Jurkat, Clone E6-1 (cell line): Measurements from ENCODE around the gene MIDN.

Experiments
- DNase-seq: peaks from one replicate; pipeline ENCODE4 v3.0.0-alpha.2; 2011; ENCODE audit warnings: low read depth, low spot score
- H3K4me3 ChIP-seq: 2 replicates; pipeline ENCODE4 v1.5.1; 2011; ENCODE audit warnings: mild to moderate bottlenecking, low read length, control low read depth, moderate library complexity

Gene MIDN

GRCh38 chr19:1286487-1287353 is 38.3 kb downstream of the MIDN start:
- H3K4me3 ChIP-seq, result no peak overlapping the region

GRCh38 chr19:1287354-1288225 is 39.2 kb downstream of the MIDN start:
- H3K4me3 ChIP-seq, result no peak overlapping the region
- DNase-seq, result no peak

More at GRCh38 chr19:1286487-1287353, 38.3 kb downstream of the MIDN start:
- no peak for DNase-seq

- DNase-seq, result no peak
- no peak overlapping the region for H3K4me3 ChIP-seq
Measured at GRCh38 chr19:1288226-1288612, 39.8 kb downstream of the MIDN start.

- no peak for DNase-seq
Measured at GRCh38 chr19:1288833-1289685, 40.7 kb downstream of the MIDN start.

GRCh38 chr19:1289686-1290025 is 41.3 kb downstream of the MIDN start:
- DNase-seq, result no peak
- H3K4me3 ChIP-seq, result no peak overlapping the region

More at GRCh38 chr19:1288833-1289685, 40.7 kb downstream of the MIDN start:
- no peak overlapping the region for H3K4me3 ChIP-seq

GRCh38 chr19:1290196-1290702 is 41.9 kb downstream of the MIDN start:
- H3K4me3 ChIP-seq, result no peak overlapping the region

GRCh38 chr19:1290703-1291651 is 42.6 kb downstream of the MIDN start:
- H3K4me3 ChIP-seq, result no peak overlapping the region
- no peak for DNase-seq

More at GRCh38 chr19:1290196-1290702, 41.9 kb downstream of the MIDN start:
- no peak for DNase-seq

GRCh38 chr19:1291761-1292418 is 43.5 kb downstream of the MIDN start:
- no peak for DNase-seq
- no peak overlapping the region for H3K4me3 ChIP-seq

- no peak for DNase-seq
- H3K4me3 ChIP-seq, result no peak overlapping the region
Measured at GRCh38 chr19:1292419-1293151, 44.2 kb downstream of the MIDN start.

- DNase-seq, result no peak
- no peak overlapping the region for H3K4me3 ChIP-seq
Measured at GRCh38 chr19:1293782-1294604, 45.6 kb downstream of the MIDN start.

GRCh38 chr19:1294688-1295087 is 46.3 kb downstream of the MIDN start:
- no peak overlapping the region for H3K4me3 ChIP-seq
- DNase-seq, result no peak

- DNase-seq, result no peak
- H3K4me3 ChIP-seq, result no peak overlapping the region
Measured at GRCh38 chr19:1295169-1296012, 47.0 kb downstream of the MIDN start.

GRCh38 chr19:1296078-1296477 is 47.7 kb downstream of the MIDN start:
- DNase-seq, result no peak
- no peak overlapping the region for H3K4me3 ChIP-seq

- no peak for DNase-seq
- H3K4me3 ChIP-seq, result no peak overlapping the region
Measured at GRCh38 chr19:1296575-1297271, 48.3 kb downstream of the MIDN start.

- no peak overlapping the region for H3K4me3 ChIP-seq
- DNase-seq, result no peak
Measured at GRCh38 chr19:1298235-1298634, 49.9 kb downstream of the MIDN start.
